Natural killer cell (primary cell): ENCODE measurements around the gene ALDH5A1. TPM values are rescaled to one million over a fixed set of nuclear protein-coding genes. Genes with fewer than 3 reads are reported as not detected.

Experiments used
- ATAC-seq, 3 donors: fragments of 150-1000 bp in 2 of 3; fragments of 200-7000 bp in 1 of 3; cut with Tn5 transposase; 1 replicate in 1 of 3; 2 replicates in 2 of 3; pipeline ENCODE4 v1.10.0; 2021; ENCODE audit warnings: mild to moderate bottlenecking in 2 of 3, moderate library complexity in 2 of 3
- DNase-seq, 2 donors: peaks; one replicate each; pipeline versions ENCODE4 v3.0.0 to v3.0.0-alpha.2; 2013 to 2021; ENCODE audit warnings: mixed read lengths in 1 of 2
- H3K27ac ChIP-seq: one replicate; pipeline ENCODE4 v1.5.1; 2013; ENCODE audit warnings: mild to moderate bottlenecking, low read length
- H3K27me3 ChIP-seq: one replicate; pipeline ENCODE4 v1.6.1; 2013; ENCODE audit warnings: low read length; ENCODE audit not compliant: control insufficient read depth, insufficient read depth
- H3K36me3 ChIP-seq: one replicate; pipeline ENCODE4 v1.6.1; 2013; ENCODE audit warnings: low read length; ENCODE audit not compliant: control insufficient read depth, insufficient read depth
- H3K4me1 ChIP-seq: one replicate; pipeline ENCODE4 v1.6.1; 2013; ENCODE audit warnings: low read length; ENCODE audit not compliant: control insufficient read depth, insufficient read depth
- H3K4me3 ChIP-seq: one replicate; pipeline ENCODE4 v1.5.1; 2013; ENCODE audit warnings: low read length
- H3K9me3 ChIP-seq: one replicate; pipeline ENCODE4 v1.6.1; 2013; ENCODE audit warnings: low read length; ENCODE audit not compliant: control insufficient read depth, insufficient read depth
- H3K27ac Mint-ChIP-seq, 2 donors: one replicate each; pipeline ENCODE4 v1.8.0; 2022; ENCODE audit warnings: mild to moderate bottlenecking in 2 of 2, mixed read lengths in 2 of 2, moderate library complexity in 1 of 2
- H3K27me3 Mint-ChIP-seq, 2 donors: one replicate each; pipeline ENCODE4 v1.8.0; 2022; ENCODE audit warnings: low read depth in 2 of 2, mixed read lengths in 2 of 2
- H3K36me3 Mint-ChIP-seq: one replicate; pipeline ENCODE4 v1.8.0; 2022; ENCODE audit warnings: mixed read lengths
- H3K4me1 Mint-ChIP-seq, 2 donors: one replicate each; pipeline ENCODE4 v1.8.0; 2022; ENCODE audit warnings: mixed read lengths in 2 of 2
- H3K4me3 Mint-ChIP-seq: one replicate; pipeline ENCODE4 v1.8.0; 2022; ENCODE audit warnings: mild to moderate bottlenecking, moderate library complexity, mixed read lengths
- H3K9me3 Mint-ChIP-seq, 2 donors: one replicate each; pipeline ENCODE4 v1.8.0; 2022; ENCODE audit warnings: mixed read lengths in 2 of 2
- WGBS: methylation state at CpG from one replicate; pipeline ENCODE4 v1.1.7; 2013; ENCODE audit warnings: missing lambda C conversion rate; ENCODE audit not compliant: insufficient coverage; 5-methylcytosine and 5-hydroxymethylcytosine counted together
- intact Hi-C: fragments of 100-400 bp; cut with micrococcal nuclease; formaldehyde crosslinking; loops from one replicate; pipeline ENCODE4 v1.14.2; 2022
- total RNA-seq, 4 donors: library from RNA; stranded (reverse); fragments of 120-200 nt in 1 of 4; gene quantifications; one replicate each; pipeline versions ENCODE4 v1.2.3 to v1.2.4, GENCODE V29; 2013 to 2022
- TF ChIP-seq, protein P1 (sequence below): fragments of 200-600 bp; IDR thresholded peaks from one replicate; pipeline ENCODE4 v1.8.0; 2022; ENCODE audit warnings: antibody characterized with exemption

Gene ALDH5A1
- total RNA-seq, 3 donors from 2014 or later (not counting 1 experiment from before 2014, with no cell fraction given), result 4.8 to 7.5 (median 6.8) TPM

DNA sequence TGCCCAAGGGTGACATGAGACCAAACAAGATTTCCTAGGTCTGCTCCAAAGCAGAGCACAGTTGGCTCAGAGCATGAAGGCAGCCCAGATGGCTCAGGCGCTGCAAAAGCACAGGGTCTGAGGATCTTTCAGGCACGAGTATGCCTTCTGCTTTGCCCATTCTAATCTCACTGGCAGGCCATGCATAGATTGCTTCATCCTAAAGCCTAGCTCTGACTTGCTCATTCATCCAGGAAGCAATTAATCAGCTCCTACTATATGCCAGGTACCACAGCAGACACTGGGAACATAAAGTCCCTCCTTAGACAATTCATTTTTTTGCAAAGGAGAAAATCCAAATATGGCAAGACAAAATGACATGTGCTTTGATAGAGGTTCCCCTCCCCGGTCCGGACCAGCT is 36.6 kb upstream of the ALDH5A1 start:
- Mint-ChIP-seq H3K27ac (no peak overlapping the region), H3K4me3 (no peak overlapping the region), H3K4me1 (no peaks in the 10 kb centered on the region), H3K36me3 (no peaks in the 10 kb centered on the region), H3K9me3 (no peaks in the 10 kb centered on the region), H3K27me3 (no peaks in the 10 kb centered on the region)
- Histone ChIP-seq H3K4me3 (no peak overlapping the region), H3K27me3 (no peaks in the 10 kb centered on the region), H3K9me3 (no peaks in the 10 kb centered on the region), H3K27ac (no peak overlapping the region), H3K4me1 (no peaks in the 10 kb centered on the region), H3K36me3 (no peaks in the 10 kb centered on the region)
- DNase-seq, result no peak
- intact Hi-C loops, result no loop called here
- TF ChIP-seq, protein P1, sequence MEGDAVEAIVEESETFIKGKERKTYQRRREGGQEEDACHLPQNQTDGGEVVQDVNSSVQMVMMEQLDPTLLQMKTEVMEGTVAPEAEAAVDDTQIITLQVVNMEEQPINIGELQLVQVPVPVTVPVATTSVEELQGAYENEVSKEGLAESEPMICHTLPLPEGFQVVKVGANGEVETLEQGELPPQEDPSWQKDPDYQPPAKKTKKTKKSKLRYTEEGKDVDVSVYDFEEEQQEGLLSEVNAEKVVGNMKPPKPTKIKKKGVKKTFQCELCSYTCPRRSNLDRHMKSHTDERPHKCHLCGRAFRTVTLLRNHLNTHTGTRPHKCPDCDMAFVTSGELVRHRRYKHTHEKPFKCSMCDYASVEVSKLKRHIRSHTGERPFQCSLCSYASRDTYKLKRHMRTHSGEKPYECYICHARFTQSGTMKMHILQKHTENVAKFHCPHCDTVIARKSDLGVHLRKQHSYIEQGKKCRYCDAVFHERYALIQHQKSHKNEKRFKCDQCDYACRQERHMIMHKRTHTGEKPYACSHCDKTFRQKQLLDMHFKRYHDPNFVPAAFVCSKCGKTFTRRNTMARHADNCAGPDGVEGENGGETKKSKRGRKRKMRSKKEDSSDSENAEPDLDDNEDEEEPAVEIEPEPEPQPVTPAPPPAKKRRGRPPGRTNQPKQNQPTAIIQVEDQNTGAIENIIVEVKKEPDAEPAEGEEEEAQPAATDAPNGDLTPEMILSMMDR, result no peak
- no peak for ATAC-seq
- 69% methylated on average over 4 of the region's 4 CpGs for WGBS

DNA sequence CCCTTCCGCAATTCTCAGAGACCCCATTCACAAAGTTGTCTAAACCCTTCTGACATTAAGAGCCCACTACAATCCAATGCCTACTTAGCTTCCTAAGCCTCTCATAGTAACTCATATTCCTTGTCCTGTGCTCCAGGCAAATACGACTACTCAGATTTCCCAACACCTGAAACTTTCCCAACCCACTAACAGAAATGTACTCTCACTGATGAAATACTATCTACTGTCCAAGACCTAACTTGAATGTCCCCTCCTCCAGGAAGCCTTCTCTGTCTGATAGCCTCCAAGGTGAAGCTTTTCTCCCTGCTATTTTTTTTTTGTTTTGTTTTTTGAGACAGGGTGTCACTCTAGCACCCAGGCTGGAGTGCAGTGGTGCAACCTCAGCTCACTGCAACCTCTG is 35.8 kb upstream of the ALDH5A1 start:
- Mint-ChIP-seq H3K27ac (no peak overlapping the region), H3K27me3 (no peaks in the 10 kb centered on the region), H3K4me1 (no peaks in the 10 kb centered on the region), H3K4me3 (no peak overlapping the region), H3K9me3 (no peaks in the 10 kb centered on the region), H3K36me3 (no peaks in the 10 kb centered on the region)
- no peak for ATAC-seq
- no peak for DNase-seq
- Histone ChIP-seq H3K27ac (no peak overlapping the region), H3K4me3 (no peak overlapping the region), H3K36me3 (no peaks in the 10 kb centered on the region), H3K27me3 (no peaks in the 10 kb centered on the region), H3K9me3 (no peaks in the 10 kb centered on the region), H3K4me1 (no peaks in the 10 kb centered on the region)
- intact Hi-C loops, result no loop called here
- TF ChIP-seq, protein P1, result no peak
- 91% methylated on average over 2 of the region's 2 CpGs for WGBS

DNA sequence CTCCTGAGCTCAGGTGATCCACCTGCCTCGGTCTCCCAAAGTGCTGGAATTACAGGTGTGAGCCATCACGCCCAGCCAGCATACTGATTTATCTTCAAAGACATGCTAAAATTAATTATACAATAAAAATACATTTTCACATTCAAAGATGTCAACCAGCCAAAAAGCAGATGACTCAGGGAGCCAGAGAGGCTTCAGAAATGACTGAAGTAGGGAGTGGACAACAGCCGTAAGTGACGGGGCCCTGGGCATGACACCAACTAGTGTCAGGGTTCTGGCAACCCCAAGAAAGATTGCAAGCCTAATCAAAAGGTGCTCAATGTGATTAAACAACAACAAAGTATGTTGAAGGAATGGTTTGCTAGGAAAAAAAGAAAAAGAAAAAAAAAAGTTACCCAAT is 33.8 kb upstream of the ALDH5A1 start:
- intact Hi-C loops, result no loop called here
- TF ChIP-seq, protein P1, result no peak
- no peak for ATAC-seq
- H3K27ac Mint-ChIP-seq, result no peak overlapping the region
- Histone ChIP-seq H3K4me1 (no peaks in the 10 kb centered on the region), H3K4me3 (no peak overlapping the region), H3K9me3 (no peaks in the 10 kb centered on the region), H3K27me3 (no peaks in the 10 kb centered on the region), H3K36me3 (no peaks in the 10 kb centered on the region), H3K27ac (no peak overlapping the region)
- H3K9me3 Mint-ChIP-seq, result no peaks in the 10 kb centered on the region
- no peak overlapping the region for H3K4me3 Mint-ChIP-seq
- WGBS, result 86% methylated on average over 4 of the region's 4 CpGs
- no peaks in the 10 kb centered on the region for H3K4me1 Mint-ChIP-seq
- no peaks in the 10 kb centered on the region for H3K36me3 Mint-ChIP-seq
- H3K27me3 Mint-ChIP-seq, result no peaks in the 10 kb centered on the region
- DNase-seq, result no peak

DNA sequence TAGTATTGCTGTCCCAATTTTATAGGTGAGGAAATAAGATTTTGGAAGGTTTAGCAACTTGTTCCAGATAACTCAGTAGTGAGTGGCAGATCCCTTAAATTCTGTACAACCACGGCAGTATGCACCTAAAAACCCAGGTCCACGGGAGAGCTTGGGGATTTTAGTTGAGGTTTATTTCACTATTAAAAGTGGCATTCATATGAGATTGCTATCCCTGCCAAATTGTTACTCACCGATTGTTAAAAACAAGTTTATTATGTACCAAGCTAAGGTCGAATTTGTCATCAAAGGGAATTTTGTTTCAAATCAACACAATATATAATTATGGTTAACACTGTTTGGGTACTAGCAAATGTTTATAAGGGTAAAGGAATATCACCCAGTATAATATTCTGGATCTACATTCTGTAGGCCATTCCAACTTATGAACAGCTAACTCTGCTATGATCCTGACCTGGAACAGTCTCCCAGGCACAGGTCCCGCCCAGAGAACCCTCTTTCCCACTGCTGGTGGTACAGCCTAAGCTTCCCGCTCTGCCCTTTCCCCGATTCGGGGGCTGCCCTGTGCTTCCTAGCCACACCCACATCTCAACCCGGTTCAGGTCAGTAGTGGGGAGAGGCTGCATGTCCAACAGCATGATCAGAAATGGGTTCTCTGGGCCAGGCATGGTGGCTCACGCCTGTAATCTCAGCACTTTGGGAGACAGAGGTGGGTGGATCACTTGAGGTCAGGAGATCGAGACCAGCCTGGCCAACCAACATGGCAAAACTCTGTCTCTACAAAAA is 30.3 kb upstream of the ALDH5A1 start:
- Mint-ChIP-seq H3K36me3 (no peaks in the 10 kb centered on the region), H3K4me1 (no peaks in the 10 kb centered on the region), H3K27me3 (no peaks in the 10 kb centered on the region), H3K4me3 (no peak overlapping the region), H3K9me3 (no peaks in the 10 kb centered on the region), H3K27ac (no peak overlapping the region)
- WGBS, result 93% methylated on average over 9 of the region's 11 CpGs
- intact Hi-C loops, result no loop called here
- H3K27me3 ChIP-seq, result no peaks in the 10 kb centered on the region
- H3K4me3 ChIP-seq, result no peak overlapping the region
- H3K9me3 ChIP-seq, result no peaks in the 10 kb centered on the region
- ATAC-seq, result no peak
- no peak overlapping the region for H3K27ac ChIP-seq
- H3K36me3 ChIP-seq, result no peaks in the 10 kb centered on the region
- TF ChIP-seq, protein P1, result no peak
- H3K4me1 ChIP-seq, result no peaks in the 10 kb centered on the region
- no peak for DNase-seq
